ENCODE measurements around the gene BACH2. TPM values are rescaled to one million over a fixed set of nuclear protein-coding genes. Genes with fewer than 3 reads are reported as not detected.
"Not testable (repeated sequence)": the region's sequence is repeated elsewhere in the genome, so short reads cannot be mapped to it uniquely, and the experiment has no call there.

BACH2 gene
- total and polyA plus RNA-seq, 12 donors: 0.16 to 4.7 (median 2.4) TPM

- Histone ChIP-seq H3K36me3 (no peaks in the 10 kb centered on the region), H3K4me1 (no peaks in the 10 kb centered on the region), H3K9me3 (no peaks in the 10 kb centered on the region), H3K4me3 (no peak overlapping the region), H3K27ac (no peak overlapping the region), H3K27me3 (peaks cover 0 to 44% (median 30%) of the 10 kb centered on the region in 7 donors)
- intact Hi-C loops (cut with DNase I): no loop called here
- DNase-seq (peak in 1 of 2 donors; percentile 20), ATAC-seq (peak in 6 of 8 donors; percentile 35 to 83 (median 74))
- no peak for TF ChIP-seq CTCF (IDR thresholded peaks at IDR 0.05)
- WGBS, 2 donors: 39 to 40% methylated on average over 8 of the region's 8 CpGs
Observed at GRCh38 chr6:89895276-89895874, 401.3 kb downstream of the BACH2 start.

- intact Hi-C loops (cut with DNase I): no loop called here
- Histone ChIP-seq H3K27ac (no peak within 1 kb of the TSS), H3K27me3 (peaks cover 0 to 56% (median 40%) of the 10 kb centered on the region in 7 donors), H3K4me1 (no peaks in the 10 kb centered on the region), H3K4me3 (no peak within 1 kb of the TSS), H3K9me3 (no peaks in the 10 kb centered on the region), H3K36me3 (no peaks in the 10 kb centered on the region)
- 95 to 98% methylated on average over 1 of the region's 1 CpG for WGBS, 2 donors
- DNase-seq (no peak), ATAC-seq (no peak)
- no peak for TF ChIP-seq CTCF (IDR thresholded peaks at IDR 0.05)
Observed at GRCh38 chr6:89894169-89894568, 402.5 kb downstream of the BACH2 start, which contains the start of gene GJA10. GJA10 (plus strand) TSS chr6:89894469; CDS start chr6:89894469, 0 bp downstream.

- peaks cover 0 to 71% (median 55%) of the 10 kb centered on the region in 7 donors for H3K27me3 ChIP-seq
- H3K27ac ChIP-seq; intact Hi-C loops (cut with DNase I); H3K4me3 ChIP-seq; H3K4me1 ChIP-seq; ATAC-seq; H3K36me3 ChIP-seq; DNase-seq; H3K9me3 ChIP-seq: not testable (repeated sequence)
- WGBS, 2 donors: 84 to 88% methylated on average over 8 of the region's 8 CpGs
Observed at GRCh38 chr6:89892577-89892976, 404.1 kb downstream of the BACH2 start.

GRCh38 chr6:89890845-89891528 lies 405.7 kb downstream of the BACH2 start:
- H3K27ac ChIP-seq; DNase-seq; H3K4me1 ChIP-seq; H3K4me3 ChIP-seq; ATAC-seq; intact Hi-C loops (cut with DNase I); H3K9me3 ChIP-seq; H3K36me3 ChIP-seq: not testable (repeated sequence)
- peaks cover 0 to 74% (median 65%) of the 10 kb centered on the region in 7 donors for H3K27me3 ChIP-seq
- WGBS, 2 donors: 4 to 12% methylated on average over 10 to 11 of the region's 11 CpGs

- intact Hi-C loops (cut with DNase I): no loop called here
- DNase-seq: no peak
- Histone ChIP-seq H3K27ac (no peak overlapping the region), H3K36me3 (no peaks in the 10 kb centered on the region), H3K4me1 (no peaks in the 10 kb centered on the region), H3K27me3 (peaks cover 0 to 65% (median 63%) of the 10 kb centered on the region in 7 donors), H3K9me3 (no peaks in the 10 kb centered on the region), H3K4me3 (no peak overlapping the region)
- TF ChIP-seq CTCF (IDR thresholded peaks at IDR 0.05): no peak
- ATAC-seq: no peak
- 87 to 94% methylated on average over 3 of the region's 3 CpGs for WGBS, 2 donors
Observed at GRCh38 chr6:89888871-89889270, 407.8 kb downstream of the BACH2 start.

Data from heart right ventricle (tissue), 16 donors.